HG03159 (cell line): ENCODE data around the gene SEC14L5.

Source experiments
- ATAC-seq: cut with Tn5 transposase; IDR thresholded peaks from one replicate; pipeline ENCODE4 v1.9.1; 2021; ENCODE audit warnings: mild to moderate bottlenecking, moderate library complexity; ENCODE audit not compliant: unreplicated experiment

SEC14L5 gene

DNA sequence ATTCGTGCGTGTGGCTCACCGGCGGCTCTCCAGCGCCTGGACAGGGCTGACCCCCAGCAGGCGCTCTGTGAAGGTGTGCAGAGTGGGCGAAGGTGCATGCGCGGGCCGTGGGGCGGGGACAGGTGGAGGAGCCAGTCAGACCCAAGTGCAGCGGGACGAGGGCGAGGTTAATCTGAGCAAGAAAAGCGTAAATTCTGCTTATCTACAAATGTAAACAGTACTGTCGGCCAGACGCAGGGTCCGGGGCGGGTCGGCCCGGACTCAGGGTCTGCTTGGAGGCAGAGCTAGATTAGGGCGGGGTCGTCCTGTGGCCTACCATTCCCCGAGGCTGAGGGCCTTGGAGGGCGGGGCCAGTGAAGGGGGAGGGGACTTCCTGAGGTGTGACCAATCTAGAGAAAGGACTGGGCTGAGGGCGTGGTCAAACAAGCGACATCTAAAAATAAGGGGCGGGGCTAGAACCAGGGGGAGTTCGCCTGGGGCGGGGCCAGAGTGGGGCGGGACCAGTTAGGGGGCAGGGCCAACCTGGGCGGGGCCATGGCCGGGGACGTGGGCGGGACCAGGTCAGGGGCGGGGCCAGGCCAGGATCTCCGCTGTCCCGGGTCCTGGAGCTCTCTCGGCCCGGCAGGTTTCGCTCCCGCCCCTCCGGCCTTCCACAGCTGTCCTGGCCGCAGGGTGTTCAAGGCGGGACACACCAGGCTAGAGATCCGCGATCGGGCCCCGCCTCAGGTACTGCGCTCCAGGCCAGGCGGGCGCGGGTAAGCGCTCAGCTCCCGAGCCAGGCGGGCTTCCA lies at the start of gene SEC14L5:
TSS of gene SEC14L5 (plus strand) at position 611 of the 790 bp plus-strand sequence. CDS start 994 bp downstream, outside the sequence.
- peak; percentile 72 for ATAC-seq

DNA sequence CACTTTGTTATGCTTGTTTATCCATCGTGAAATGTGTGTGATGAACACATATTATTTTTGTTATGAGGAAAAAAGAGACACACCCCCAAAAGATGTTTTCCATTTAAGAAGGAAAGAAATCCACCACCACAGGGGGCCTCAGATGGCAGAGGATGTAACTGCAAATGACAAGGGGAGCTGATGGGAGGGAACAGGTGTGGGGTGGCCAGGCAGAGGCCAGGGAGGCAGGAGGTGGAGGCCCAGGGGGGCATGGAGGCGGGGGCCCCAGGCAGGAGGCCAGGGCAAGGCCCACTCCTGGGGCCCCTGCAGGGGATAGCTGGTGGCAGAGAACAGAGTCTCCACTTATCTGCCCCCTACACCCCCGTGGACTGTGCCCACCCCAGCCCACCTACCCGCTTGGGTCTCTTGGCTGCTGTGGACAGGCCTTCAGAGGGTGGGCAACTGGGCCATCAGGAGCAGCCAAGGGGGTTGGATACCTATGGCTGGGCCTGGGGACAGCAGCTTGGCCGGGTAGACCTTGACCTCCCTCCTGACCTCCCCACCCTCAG lies 49.2 kb upstream of the SEC14L5 start:
- ATAC-seq = no peak

GRCh38 chr16:4909825-4910224 lies 48.3 kb upstream of the SEC14L5 start:
- ATAC-seq = no peak

GRCh38 chr16:4910828-4911227 lies 47.3 kb upstream of the SEC14L5 start:
- no peak for ATAC-seq

GRCh38 chr16:4911970-4912386 lies 46.2 kb upstream of the SEC14L5 start:
- no peak for ATAC-seq

DNA sequence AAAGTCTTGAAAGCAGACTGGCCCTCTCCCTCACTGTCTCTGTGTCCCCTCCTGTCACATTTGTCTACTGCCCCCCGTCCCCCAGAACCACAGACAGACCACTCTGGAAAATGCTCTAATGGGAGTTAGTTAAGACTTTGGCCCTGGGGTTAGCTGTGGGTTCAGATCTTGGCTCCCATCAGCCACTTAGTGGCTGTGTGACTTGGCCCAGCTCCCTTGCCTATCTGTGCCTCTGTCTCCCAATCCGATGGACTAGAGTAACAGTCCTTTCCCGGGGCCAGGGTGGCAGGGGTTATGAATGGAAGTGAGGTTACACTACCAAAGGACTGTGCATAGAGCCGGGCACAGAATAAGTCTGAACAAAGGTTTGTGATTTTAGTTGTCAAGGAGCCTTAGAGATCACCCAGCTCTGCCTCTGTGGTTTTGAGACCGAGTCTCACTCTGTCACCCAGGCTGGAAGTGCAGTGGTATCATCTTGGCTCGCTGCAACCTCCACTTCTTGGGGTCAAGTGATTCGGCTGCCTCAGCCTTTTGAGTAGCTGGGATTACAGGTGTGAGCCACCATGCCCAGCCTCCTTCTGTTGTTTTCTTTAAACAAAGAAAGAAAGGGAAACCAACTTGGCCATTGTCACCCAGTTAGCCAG lies 44.9 kb upstream of the SEC14L5 start:
- ATAC-seq = no peak

GRCh38 chr16:4913774-4914525 lies 44.2 kb upstream of the SEC14L5 start:
- no peak for ATAC-seq

- no peak for ATAC-seq
These were observed 43.5 kb upstream of the SEC14L5 start for GRCh38 chr16:4914528-4915225.

- no peak for ATAC-seq
These were observed 42.8 kb upstream of the SEC14L5 start for GRCh38 chr16:4915226-4915761.

DNA sequence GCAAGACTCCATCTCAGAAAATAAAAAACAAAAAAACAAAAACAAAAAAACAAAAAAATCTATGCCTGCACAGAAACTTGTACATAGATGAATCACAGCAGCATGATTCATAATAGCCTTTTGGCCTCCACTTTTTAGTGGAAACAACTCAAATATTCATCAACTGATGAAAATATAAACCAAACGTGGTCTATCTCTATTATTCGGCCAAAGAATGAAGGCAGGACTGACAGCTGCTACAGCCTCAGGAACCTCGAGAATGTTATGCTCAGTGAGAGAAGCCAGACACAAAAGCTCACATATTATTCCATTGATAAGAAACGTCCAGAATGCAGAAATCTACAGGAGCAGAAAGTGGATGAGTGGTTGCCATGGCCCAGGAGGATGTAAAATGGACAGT lies 41.0 kb upstream of the SEC14L5 start:
- no peak for ATAC-seq

DNA sequence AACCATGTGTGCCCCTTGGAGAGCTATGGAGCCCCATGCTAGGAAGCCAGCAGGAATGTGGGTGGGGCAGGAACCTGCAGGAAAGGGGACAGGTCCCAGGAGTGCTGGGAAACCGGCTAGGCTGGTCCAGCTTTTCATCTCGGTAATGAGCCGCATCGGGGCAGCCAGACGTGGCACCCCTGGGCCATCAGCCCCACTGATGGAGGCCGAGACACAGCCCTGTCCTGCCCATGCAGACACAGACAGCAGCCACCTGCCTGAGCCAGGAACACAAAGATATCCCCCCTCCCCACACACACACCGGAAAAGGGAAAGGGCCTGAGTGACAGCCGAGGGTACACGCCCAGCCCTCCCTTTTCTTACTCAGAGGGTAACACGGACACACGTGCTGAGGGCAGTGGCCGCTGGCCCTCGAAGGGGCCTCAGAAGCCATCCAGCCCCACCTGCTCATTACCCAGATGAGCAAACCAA lies 39.3 kb upstream of the SEC14L5 start:
- no peak for ATAC-seq

- ATAC-seq = no peak
These were observed 37.3 kb upstream of the SEC14L5 start for GRCh38 chr16:4920826-4921225.

DNA sequence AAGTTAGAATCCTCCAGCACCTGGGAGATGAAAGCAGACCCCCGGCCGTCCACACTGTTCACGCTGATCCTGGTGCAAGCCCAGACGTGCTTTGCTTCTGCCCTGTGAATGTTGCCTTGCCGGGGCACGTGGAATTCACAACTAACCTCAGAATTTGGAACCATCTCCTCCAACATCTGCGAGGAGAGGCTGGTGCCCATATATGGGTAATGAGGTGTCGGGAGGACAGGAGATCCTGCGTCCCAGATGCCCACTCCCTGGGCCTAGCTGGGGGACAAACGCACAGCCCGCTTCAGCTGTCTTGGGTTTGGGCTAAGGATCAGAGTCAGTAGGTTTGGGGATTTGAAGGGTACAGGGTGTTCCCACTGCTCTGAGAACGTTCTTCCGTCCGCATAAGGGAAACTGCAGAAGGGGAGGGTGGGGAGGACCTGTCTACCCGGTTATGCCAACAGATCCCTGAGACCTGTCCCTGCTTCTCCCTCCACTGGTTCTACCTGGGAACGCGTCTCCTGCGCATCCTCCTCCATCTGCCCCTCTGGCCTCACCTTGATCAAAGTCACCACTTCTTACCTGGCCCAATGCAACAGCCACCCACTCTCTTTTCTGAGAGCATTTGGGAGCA lies 35.3 kb upstream of the SEC14L5 start:
- no peak for ATAC-seq

DNA sequence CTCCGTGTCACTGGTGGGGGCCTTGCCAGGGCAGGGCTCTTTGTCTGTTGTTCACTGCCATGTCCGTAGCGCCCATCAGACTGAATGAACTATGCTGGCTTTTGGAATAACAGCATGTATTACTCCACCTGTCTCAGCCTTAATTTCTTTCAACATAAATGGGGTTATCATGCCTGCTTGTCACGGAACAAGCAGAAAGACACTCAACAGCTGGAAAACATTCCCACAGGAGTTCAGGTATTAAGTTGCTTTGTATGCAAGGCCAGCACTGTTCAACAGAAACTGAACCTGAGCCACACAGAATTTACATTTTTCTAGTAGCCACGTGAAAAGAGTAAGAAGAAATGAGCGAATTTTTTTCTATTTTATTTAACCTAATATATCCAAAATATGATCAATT lies 34.3 kb upstream of the SEC14L5 start:
- ATAC-seq = no peak

GRCh38 chr16:4924593-4925292 lies 33.4 kb upstream of the SEC14L5 start:
- ATAC-seq = no peak

DNA sequence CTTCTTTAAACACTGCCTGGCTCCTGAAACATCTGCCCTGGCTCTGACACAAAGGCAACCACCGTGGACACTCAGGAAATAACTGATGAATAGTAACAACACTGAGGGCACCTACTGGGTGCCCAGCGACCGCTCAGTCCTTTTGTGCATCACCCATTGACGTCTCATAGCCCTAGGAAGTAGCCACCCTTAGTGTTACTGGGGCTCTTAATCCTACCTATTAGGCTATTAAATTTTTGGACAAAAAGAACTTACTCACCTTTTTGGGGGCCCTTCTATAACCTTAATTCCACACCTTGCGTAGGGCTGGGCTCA lies 32.9 kb upstream of the SEC14L5 start:
- no peak for ATAC-seq

- ATAC-seq = no peak
These were observed 32.3 kb upstream of the SEC14L5 start for GRCh38 chr16:4925791-4926190.

DNA sequence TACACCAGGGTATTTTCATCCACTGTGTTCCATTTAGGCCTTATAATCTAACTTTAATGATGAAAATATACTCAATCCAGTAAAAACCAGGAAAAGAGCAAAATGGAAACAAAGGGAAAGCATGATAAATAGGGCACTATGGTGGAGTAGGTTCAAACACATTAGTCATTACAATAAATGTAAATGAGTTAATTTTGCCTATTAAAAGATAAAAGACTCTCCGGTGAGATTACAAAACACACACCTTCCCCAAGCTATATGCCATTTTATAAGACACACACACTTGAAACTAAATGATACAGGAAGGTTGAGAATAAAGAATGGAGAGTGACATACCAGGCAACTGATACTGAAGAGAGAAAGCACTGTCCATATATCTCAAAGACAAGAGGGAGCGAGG lies 31.2 kb upstream of the SEC14L5 start:
- ATAC-seq = no peak

DNA sequence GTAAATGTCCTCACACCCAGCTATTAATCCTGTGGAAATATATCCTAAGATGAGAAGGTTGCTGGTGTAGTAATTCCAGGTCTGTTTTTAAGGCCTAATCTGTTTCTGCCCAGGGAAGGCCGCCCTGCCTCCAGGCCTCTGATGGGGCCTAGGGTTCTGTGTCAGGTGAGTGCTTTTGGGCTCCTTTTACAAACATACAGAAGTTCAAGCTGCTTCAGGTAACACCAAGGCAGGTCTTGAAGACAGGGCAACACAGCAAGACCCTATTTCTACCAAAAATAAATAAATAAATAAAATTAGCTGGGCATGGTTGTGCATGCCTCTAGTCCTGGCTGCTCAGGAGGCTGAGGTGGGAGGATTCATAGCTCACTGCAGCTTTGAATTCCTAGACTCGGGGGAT lies 30.5 kb upstream of the SEC14L5 start:
- ATAC-seq = no peak

GRCh38 chr16:4928227-4928626 lies 29.9 kb upstream of the SEC14L5 start:
- no peak for ATAC-seq
